Measurements from ENCODE around the gene PIP4K2B.
A peak's percentile ranks its signal among the peaks of the same experiment; 100 is the strongest.

- TF ChIP-seq CTCF (IDR thresholded peaks at IDR 0.05) (no peak), POLR2A (IDR thresholded peaks at IDR 0.05) (peak in 1 of 4 donors; percentile 48)
These were observed at the start of gene PIP4K2B for GRCh38 chr17:38799501-38800236.

All from esophagus squamous epithelium (tissue), 4 donors.